ENCODE results near the gene SECISBP2. TPM values are rescaled to one million over a fixed set of nuclear protein-coding genes. Genes with fewer than 3 reads are reported as not detected.

SECISBP2 gene
- total RNA-seq, 4 donors from 2014 or later, result 77.1 to 110 (median 90.6) TPM

DNA sequence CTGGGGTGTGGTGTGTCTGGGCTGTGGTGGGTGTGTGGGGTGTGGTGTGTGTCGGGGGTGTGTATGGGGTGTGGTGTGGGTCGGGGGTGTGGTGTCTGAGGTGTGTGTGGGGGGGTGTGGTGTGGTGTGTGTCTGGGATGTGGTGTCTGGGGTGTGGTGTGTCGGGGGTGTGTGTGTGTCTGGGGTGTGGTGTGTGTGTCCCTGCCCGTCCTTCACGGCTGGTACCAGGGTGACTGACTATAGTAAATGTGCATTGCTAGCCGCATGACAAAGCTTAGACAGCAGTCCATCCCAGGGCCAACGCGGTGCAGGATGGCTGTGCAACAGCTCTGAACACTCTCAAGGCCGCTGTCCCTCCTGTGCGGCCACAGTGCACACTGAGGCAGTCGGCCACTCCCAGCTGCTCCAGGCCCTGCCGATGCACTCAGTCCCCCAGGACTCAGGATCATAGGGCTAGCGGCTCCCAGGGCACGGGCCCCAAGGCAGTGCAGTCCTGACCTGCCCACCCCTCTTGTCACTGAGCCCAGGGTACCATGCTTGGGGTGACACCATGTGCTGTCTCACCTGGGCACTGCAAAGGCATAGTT lies 54.0 kb downstream of the SECISBP2 start:
- intact Hi-C loops (cut with DNase I), result loop anchor here (10.0 kb wide), 1 partner anchor 172 kb away; no protein-coding TSS in a partner anchor
- no peak for DNase-seq
- Histone ChIP-seq H3K4me1 (peaks cover 20 to 31% of the 10 kb centered on the region in 2 donors), H3K27ac (no peak overlapping the region), H3K36me3 (no peaks in the 10 kb centered on the region), H3K27me3 (no peaks in the 10 kb centered on the region), H3K4me3 (replicated peaks in 1 of 3) (no peak overlapping the region), H3K9me3 (no peaks in the 10 kb centered on the region)
- no peak for TF ChIP-seq POLR2A (IDR thresholded peaks at IDR 0.05)
- TF ChIP-seq, protein P1, sequence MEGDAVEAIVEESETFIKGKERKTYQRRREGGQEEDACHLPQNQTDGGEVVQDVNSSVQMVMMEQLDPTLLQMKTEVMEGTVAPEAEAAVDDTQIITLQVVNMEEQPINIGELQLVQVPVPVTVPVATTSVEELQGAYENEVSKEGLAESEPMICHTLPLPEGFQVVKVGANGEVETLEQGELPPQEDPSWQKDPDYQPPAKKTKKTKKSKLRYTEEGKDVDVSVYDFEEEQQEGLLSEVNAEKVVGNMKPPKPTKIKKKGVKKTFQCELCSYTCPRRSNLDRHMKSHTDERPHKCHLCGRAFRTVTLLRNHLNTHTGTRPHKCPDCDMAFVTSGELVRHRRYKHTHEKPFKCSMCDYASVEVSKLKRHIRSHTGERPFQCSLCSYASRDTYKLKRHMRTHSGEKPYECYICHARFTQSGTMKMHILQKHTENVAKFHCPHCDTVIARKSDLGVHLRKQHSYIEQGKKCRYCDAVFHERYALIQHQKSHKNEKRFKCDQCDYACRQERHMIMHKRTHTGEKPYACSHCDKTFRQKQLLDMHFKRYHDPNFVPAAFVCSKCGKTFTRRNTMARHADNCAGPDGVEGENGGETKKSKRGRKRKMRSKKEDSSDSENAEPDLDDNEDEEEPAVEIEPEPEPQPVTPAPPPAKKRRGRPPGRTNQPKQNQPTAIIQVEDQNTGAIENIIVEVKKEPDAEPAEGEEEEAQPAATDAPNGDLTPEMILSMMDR (IDR thresholded peaks at IDR 0.05), result no peak
- 80 to 92% methylated on average over 10 of the region's 14 CpGs for WGBS, 2 donors

- no peak for DNase-seq
- WGBS, 2 donors, result 91 to 95% methylated on average over 8 of the region's 8 CpGs
- intact Hi-C loops (cut with DNase I), result loop anchor here (10.0 kb wide), 1 partner anchor 172 kb away; no protein-coding TSS in a partner anchor
These were observed 54.7 kb downstream of the SECISBP2 start for GRCh38 chr9:89372979-89373378.

GRCh38 chr9:89374176-89374575 lies 55.9 kb downstream of the SECISBP2 start:
- no peak for DNase-seq
- intact Hi-C loops (cut with DNase I), result loop anchor here (10.0 kb wide), 1 partner anchor 171 kb away; no protein-coding TSS in a partner anchor
- peaks cover 13 to 24% of the 10 kb centered on the region in 2 donors for H3K4me1 ChIP-seq
- WGBS, 2 donors, result 92 to 94% methylated on average over 4 of the region's 4 CpGs
- TF ChIP-seq, protein P1 (IDR thresholded peaks at IDR 0.05), result no peak
- TF ChIP-seq POLR2A (IDR thresholded peaks at IDR 0.05), result no peak
- no peak overlapping the region for H3K4me3 ChIP-seq (replicated peaks in 1 of 3)
- no peaks in the 10 kb centered on the region for H3K36me3 ChIP-seq
- H3K9me3 ChIP-seq, result no peaks in the 10 kb centered on the region
- H3K27me3 ChIP-seq, result no peaks in the 10 kb centered on the region
- H3K27ac ChIP-seq, result no peak overlapping the region

More at GRCh38 chr9:89372979-89373378, 54.7 kb downstream of the SECISBP2 start:
- Histone ChIP-seq H3K27ac (no peak overlapping the region), H3K9me3 (no peaks in the 10 kb centered on the region), H3K27me3 (no peaks in the 10 kb centered on the region), H3K4me3 (replicated peaks in 1 of 3) (no peak overlapping the region), H3K4me1 (peaks cover 20 to 31% of the 10 kb centered on the region in 2 donors), H3K36me3 (no peaks in the 10 kb centered on the region)
- TF ChIP-seq, protein P1 (IDR thresholded peaks at IDR 0.05), result no peak
- TF ChIP-seq POLR2A (IDR thresholded peaks at IDR 0.05), result no peak

GRCh38 chr9:89375191-89375760 lies 57.0 kb downstream of the SECISBP2 start:
- WGBS, 2 donors, result 3 to 37% methylated on average over 2 to 7 of the region's 8 CpGs
- intact Hi-C loops (cut with DNase I), result loop anchor here (10.0 kb wide), 1 partner anchor 170 kb away; no protein-coding TSS in a partner anchor
- Histone ChIP-seq H3K4me1 (peaks cover 20 to 35% of the 10 kb centered on the region in 2 donors), H3K27me3 (no peaks in the 10 kb centered on the region), H3K4me3 (replicated peaks in 1 of 3) (no peak overlapping the region), H3K36me3 (no peaks in the 10 kb centered on the region), H3K27ac (peak overlapping the region; percentile 37 to 76 (median 71)), H3K9me3 (no peaks in the 10 kb centered on the region)
- TF ChIP-seq POLR2A (IDR thresholded peaks at IDR 0.05), result peak in 1 of 2 donors; percentile 50
- TF ChIP-seq, protein P1 (IDR thresholded peaks at IDR 0.05), result peak in 4 of 6 experiments; percentile 17 to 55 (median 40)
- peak; percentile 82 to 83 for DNase-seq

DNA sequence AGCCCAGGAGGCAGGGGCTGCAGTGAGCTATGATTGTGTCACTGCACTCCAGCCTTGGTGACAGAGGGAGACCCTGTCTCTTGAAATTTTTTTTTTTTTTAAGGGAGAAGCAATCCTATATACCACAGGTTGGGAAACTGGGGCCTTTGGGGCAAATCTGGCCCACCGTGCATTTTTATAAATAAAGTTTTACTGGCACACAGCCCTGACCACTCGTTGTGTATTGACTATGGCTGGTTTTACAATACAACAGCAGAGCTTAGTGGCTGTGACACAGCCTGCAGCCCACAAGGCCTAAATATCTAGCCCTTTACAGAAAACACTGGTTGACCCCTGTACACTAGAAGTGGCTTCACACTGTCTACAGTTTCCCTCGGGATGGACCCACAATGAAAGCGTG lies 58.0 kb downstream of the SECISBP2 start:
- intact Hi-C loops (cut with DNase I), result loop anchor here (10.0 kb wide), 1 partner anchor 169 kb away; no protein-coding TSS in a partner anchor
- Histone ChIP-seq H3K4me3 (replicated peaks in 1 of 3) (no peak overlapping the region), H3K9me3 (no peaks in the 10 kb centered on the region), H3K27ac (peak overlapping the region in 2 of 3 donors; percentile 71 to 76), H3K27me3 (no peaks in the 10 kb centered on the region), H3K4me1 (peaks cover 27 to 43% of the 10 kb centered on the region in 2 donors), H3K36me3 (no peaks in the 10 kb centered on the region)
- TF ChIP-seq, protein P1 (IDR thresholded peaks at IDR 0.05), result no peak
- TF ChIP-seq POLR2A (IDR thresholded peaks at IDR 0.05), result no peak
- no peak for DNase-seq
- 93 to 100% methylated on average over 4 of the region's 4 CpGs for WGBS, 2 donors
